H7 (cell line): Measurements from ENCODE around the gene MICAL3. TPM values are rescaled to one million over a fixed set of nuclear protein-coding genes. Genes with fewer than 3 reads are reported as not detected.

Experiments
- DNase-seq: peaks from one replicate; pipeline ENCODE4 v3.0.0; 2012
- H3K27me3 ChIP-seq: 2 replicates; pipeline ENCODE4 v1.6.0; 2011; ENCODE audit warnings: mild to moderate bottlenecking, low read length; ENCODE audit not compliant: control insufficient read depth, insufficient read depth
- H3K36me3 ChIP-seq: replicated peaks from 2 replicates; pipeline ENCODE4 v1.5.1; 2011; ENCODE audit warnings: low read length; ENCODE audit not compliant: control insufficient read depth, insufficient read depth
- H3K4me3 ChIP-seq: 2 replicates; pipeline ENCODE4 v1.5.1; 2011; ENCODE audit warnings: low read depth, mild to moderate bottlenecking, control low read depth, low read length, moderate library complexity; ENCODE audit not compliant: insufficient read depth
- total RNA-seq: library from RNA; depleted of rRNA; stranded (reverse); fragments of >200 nt; shearing (Covaris generic); gene quantifications from 2 replicates; pipeline ENCODE4 v1.2.3, GENCODE V29; 2014

The MICAL3 gene
- total RNA-seq, 1 experiment from 2014 or later = 11.8 TPM

DNA sequence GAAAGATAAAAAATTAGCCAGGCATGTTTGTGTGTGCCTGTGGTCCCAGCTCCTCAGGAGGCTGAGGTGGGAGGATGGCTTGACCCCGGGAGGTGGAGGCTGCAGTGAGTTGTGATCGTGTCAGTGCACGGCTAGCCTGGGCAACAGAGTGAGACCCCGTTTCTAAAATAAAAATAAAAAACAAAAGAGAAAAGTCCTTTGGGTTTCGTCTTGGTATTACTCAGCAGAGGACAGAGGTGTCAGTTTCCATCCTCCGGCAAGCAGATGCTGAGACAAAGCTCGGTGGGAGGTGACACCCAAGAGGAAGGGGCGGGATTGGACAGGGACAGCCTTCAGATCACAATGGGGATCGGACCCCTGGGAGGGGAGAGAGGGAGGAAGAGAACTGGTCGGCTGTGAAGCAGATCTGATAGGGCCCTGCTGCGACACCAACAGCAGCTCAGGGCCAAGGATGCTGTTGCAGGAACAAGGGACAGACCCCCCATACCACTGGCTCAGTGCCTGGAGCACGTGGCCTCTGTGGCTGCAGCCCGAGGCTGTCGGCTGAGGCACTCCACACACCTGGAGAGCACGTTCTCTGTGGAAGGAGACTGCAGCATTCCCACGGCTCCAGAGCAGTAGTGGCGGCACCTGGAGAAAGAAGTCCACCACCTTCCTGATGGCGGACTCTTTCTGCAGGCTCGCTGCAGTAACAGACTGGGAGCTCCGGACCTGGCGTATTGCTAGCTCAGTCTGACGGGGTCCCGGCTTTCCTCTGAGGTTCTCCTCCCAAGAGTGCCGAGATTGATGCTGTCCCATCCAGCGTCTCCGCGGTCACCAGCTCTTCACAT is 244.9 kb downstream of the MICAL3 start:
- Histone ChIP-seq H3K4me3 (no peak overlapping the region), H3K27me3 (peaks cover 2% of the 10 kb centered on the region; the same call in 1 of the 2 replicates), H3K36me3 (no peaks in the 10 kb centered on the region)
- DNase-seq = no peak

DNA sequence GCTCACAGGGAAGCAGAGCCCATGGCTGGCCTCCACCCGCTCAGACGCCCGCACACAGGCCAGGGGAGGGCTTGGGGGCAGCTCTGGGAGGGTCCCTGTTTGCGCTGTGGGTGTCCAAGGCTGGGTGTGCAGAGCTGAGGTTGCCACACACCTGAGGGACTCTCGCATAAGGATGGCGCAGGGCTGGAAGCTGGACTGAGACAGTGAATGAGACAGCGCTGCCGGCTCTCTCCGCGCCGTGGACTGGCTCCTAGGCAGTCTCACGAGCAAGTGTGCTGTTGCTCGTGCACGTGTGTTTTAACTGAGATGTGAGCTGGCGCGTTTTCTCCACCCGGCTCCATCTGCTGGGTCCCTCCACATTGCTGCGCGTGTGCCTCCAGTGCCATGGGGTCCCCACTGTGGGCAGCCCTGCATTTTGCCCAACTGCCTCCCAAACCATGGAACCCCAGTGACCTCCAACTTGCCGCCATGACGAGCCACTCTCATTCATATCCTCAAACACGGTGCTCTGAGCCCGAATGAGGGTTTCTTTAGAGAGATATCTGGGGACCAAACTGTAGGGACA is 245.9 kb downstream of the MICAL3 start:
- Histone ChIP-seq H3K36me3 (no peaks in the 10 kb centered on the region), H3K4me3 (no peak overlapping the region), H3K27me3 (peaks cover 2% of the 10 kb centered on the region; the same call in 1 of the 2 replicates)
- no peak for DNase-seq

DNA sequence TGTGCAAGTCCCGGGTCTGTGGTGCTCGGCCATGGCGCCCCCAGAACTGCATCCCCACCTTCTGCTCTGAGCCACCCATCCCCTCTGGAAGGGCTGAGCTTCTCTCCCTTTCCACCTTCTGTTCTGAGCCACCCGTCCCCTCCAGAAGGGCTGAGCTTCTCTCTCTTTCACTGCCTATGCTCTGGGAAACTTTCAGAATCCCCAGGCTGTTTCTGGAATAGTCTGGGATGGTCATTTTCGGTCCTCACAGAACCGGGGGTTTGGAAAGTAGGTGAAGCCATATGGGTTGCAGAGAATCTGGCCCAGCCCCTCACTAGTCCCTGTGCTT is 246.7 kb downstream of the MICAL3 start:
- Histone ChIP-seq H3K4me3 (no peak overlapping the region), H3K27me3 (peaks cover 3% of the 10 kb centered on the region; the same call in 1 of the 2 replicates), H3K36me3 (no peaks in the 10 kb centered on the region)
- DNase-seq = no peak

DNA sequence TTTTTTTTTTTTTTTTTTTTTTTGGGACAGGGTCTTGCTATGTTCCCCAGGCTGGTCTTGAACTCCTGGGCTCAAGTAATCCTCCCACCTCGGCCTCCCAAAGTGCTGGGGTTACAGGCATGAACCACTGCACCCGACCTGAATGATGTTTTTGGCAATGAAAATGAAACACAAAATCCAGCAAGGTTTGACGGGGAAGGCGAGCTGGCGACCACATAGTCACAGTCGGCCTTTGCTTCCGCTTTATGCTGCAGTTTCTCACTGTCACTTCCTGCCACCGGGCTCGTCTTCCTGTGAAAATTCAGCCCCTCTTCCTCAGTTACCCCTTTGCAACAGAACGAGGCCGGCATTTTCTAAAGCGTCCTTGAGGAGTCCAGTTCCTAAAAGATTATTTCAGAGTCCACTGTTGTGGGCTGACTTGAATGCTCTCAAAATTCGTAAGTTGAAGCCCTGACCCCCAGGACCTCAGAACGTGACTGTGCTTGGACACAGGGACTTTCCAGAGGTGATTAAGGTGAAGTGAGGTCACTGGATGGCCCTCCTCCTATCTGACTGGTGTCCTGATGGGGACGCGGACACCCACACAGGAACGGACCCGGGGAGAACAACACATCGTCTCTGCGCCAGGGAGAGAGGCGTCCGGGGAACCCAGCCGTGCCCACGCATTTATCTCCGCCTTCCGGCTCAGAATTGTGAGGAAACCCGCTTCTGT is 247.2 kb downstream of the MICAL3 start:
- Histone ChIP-seq H3K36me3 (no peaks in the 10 kb centered on the region), H3K4me3 (no peak overlapping the region), H3K27me3 (peaks cover 3% of the 10 kb centered on the region; the same call in 1 of the 2 replicates)
- no peak for DNase-seq

DNA sequence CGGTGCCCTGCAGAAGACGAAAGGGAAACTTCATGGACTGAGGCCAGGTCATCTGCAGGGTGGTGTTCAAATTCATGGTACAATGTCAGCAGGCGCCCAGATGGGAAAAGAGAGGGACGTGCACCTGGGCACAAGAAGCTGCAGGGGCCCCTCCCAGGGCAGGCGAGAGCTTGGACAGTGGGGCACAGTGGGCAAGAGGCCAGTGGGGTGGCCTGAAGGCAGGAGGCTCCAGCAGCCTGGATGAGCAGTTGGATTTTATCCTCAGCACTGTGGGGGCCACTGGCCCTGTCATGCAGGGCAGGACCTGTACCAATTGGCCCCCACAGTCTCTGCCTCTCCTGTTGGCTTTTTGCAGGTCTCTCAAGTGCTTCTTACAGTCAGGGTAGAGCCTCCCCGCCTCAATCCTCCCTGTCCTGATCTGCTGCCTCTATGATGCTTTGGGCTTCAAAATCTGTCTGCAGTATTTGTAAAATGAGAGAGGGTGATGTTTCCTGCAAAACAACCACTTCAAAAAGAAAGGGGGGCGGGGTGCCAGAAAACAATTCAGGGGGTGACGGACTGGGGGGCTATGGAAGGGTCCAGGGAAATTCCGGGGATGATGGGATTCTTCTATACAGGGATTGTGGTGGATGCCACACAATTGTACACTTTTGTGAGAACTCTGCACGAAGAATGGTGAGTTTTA is 248.4 kb downstream of the MICAL3 start:
- Histone ChIP-seq H3K36me3 (no peaks in the 10 kb centered on the region), H3K27me3 (peaks cover 3% of the 10 kb centered on the region; the same call in 1 of the 2 replicates), H3K4me3 (no peak overlapping the region)
- DNase-seq = no peak

DNA sequence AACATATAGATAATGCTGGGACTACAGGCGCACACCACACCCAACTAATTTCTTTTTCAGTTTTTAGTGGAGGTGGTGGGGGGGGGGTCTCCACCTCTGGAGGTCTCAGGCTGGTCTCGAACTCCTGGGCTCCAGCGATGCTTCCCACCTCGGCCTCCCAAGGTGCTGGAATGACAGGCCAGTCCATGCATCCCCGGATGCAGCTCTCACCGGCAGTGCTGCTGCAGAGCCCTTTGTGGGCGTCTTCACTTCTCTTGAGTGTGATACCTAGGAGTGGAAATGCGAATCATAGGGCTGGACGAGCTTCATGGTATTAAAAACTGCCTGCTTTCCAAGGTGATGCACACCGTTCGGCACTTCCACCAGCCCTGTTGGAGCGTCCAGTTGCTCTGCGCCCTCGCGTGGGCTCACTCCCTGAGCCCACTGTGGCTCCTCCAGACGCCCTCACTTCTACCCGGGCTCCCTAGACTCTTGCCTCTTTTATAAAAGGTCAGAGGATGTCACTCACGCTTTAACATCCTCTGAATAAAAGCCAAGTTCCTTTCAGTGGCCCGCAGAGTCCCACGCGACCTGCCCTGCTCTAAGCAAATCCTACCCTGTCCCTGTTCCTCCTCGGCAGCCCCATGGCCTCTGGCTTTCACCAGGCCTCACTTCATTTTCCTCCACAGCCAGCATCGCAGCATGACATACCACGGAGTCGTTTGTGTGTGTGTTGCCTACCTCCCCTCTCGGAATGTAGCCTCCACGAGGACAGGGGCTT is 249.3 kb downstream of the MICAL3 start:
- no peaks in the 10 kb centered on the region for H3K36me3 ChIP-seq
- H3K27me3 ChIP-seq = peaks cover 3% of the 10 kb centered on the region; the same call in 1 of the 2 replicates
- H3K4me3 ChIP-seq = no peak overlapping the region
- DNase-seq = no peak

DNA sequence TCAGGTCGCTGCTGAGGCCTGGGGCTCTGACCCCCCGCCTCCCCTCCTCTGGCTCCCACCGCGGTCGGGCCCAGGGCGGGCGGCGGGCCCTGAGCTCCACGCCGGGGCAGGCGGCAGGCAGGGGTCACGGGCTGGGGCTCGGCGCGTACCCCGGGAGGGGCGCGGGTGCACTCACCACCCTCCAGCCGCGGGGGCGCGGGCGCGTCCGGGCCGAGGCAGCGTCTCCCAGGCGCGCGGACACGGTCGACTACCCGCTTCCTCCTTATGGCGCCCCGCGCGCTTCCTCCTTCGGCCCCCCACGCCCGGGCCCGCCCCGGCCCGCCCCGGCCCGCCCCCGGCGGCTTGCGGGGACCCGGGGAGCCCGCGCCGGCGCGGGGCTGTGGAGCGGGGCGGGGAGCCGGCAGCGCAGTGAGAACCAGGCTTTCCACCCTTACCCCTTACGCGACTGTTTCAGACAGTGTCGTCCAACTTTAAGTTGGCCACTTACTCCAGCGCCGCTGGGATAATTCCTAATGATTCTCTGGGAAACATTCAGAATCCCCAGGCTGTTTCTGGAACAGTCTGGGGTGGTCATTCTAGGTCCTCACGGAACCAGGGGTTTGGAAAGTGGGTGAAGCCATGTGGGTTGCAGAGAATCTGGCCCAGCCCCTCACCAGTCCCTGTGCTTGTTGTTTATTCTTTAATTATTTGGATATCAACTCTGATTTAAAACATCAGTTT is 250.0 kb downstream of the MICAL3 start, which contains the start of gene BID:
Gene BID, minus strand, starts transcription at position 264 of the 720 bp plus-strand sequence. CDS start 24,353 bp downstream, outside the sequence.
- Histone ChIP-seq H3K36me3 (no peaks in the 10 kb centered on the region), H3K27me3 (peaks cover 3% of the 10 kb centered on the region; the same call in 1 of the 2 replicates), H3K4me3 (peak within 1 kb of the TSS; percentile 57)
- DNase-seq = no peak

DNA sequence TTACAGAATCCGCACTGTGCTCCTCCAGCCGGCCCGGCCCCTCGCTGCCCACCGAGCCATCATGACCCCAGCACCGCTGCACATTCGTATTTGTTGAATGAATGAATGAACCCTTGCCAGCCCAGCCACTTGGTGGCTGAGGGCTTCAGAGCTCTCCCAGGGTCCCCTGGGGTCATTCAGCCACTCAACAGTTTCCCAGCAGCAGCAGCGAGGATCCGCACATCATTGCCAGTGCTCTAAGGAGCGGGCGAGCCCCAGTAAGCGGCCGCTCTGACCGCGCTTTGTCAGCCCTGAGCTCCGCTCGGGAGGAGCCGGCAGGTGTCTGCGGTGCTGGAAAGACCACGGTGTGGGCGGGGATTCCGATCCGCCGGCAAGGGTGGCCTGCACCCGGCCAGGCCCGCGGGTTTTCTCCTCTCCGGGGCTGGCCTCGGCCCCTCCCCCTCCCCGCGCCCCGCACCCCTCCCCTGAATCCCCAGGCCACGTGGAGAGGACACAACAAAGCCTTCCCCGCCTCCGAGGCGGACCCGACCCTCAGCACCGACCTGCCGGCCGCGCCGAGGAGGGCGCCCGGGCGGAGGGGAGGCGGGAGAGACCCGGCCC is 250.7 kb downstream of the MICAL3 start:
- H3K4me3 ChIP-seq = peak overlapping the region; percentile 57
- peaks cover 3% of the 10 kb centered on the region; the same call in 1 of the 2 replicates for H3K27me3 ChIP-seq
- DNase-seq = peak; percentile 97
- H3K36me3 ChIP-seq = no peaks in the 10 kb centered on the region

DNA sequence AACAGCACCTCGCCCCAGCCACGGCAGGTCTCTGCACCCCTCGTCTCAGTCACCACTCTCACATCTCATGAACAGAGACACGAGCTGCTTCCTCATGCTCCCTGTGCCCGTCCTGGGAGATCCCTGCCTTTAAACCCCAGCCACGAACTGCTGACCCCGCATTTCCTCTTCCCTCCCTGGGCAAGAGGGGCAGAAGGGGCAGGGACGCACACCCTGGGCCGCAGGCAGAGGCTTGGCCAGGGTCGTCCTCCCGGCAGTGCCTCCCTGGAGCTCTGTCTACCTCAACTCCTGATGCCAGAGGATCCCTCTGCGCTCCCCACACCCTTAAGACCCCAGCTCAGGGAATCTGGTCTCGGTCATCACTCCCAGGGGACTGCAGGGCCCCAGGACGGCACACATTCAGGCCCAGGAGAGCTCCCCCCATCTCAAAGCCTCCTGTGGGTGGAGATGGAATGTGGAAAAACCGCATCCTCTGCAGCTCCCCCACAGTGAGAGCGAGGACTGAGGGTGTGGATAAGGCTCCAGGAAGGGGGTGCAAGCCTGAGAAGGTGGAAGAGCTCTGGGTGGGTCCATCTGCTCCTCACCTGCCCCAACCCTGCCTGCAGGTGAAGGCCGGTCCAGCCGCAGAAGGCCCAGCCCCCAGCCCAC is 251.3 kb downstream of the MICAL3 start:
- DNase-seq = peak; percentile 78

DNA sequence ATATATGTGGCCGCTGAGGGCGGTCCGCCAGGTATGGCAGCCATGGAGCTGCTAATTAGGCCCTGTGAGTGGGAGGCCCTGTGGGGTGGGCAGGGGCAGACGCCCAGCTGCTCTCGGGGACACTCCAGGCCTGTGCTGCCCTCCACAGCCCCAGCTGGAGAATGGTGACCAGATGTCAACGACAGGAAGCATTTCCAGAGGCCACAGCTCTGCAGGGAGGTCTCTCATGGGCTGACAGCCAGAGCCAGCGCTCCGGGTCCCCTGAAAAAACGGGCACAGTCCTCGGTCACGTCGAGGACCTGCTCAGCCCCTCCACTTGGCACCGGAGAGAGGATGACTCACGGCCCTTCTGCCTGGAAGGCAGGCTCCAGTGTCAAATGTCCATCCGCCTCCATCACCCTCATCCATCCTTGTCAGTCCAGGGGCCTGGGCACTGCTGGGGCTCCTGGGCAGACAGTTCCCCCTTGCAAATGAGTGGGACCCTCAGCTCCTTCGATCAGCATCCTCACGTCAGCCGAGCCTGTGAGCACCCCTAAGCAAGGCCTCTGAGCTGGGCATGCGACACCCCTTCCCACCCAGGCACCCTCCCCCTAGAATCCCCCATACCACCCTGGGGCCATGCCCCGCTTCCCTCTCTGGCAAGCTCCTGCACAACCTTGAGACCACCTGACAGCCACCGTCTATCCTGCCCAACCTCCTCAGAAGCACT is 252.0 kb downstream of the MICAL3 start:
- Histone ChIP-seq H3K27me3 (peaks cover 3% of the 10 kb centered on the region; the same call in 1 of the 2 replicates), H3K4me3 (no peak overlapping the region), H3K36me3 (no peaks in the 10 kb centered on the region)
- DNase-seq = no peak

More for the DNA sequence above, 251.3 kb downstream of the MICAL3 start:
- Histone ChIP-seq H3K4me3 (peak overlapping the region; percentile 57), H3K36me3 (no peaks in the 10 kb centered on the region), H3K27me3 (peaks cover 3% of the 10 kb centered on the region; the same call in 1 of the 2 replicates)

DNA sequence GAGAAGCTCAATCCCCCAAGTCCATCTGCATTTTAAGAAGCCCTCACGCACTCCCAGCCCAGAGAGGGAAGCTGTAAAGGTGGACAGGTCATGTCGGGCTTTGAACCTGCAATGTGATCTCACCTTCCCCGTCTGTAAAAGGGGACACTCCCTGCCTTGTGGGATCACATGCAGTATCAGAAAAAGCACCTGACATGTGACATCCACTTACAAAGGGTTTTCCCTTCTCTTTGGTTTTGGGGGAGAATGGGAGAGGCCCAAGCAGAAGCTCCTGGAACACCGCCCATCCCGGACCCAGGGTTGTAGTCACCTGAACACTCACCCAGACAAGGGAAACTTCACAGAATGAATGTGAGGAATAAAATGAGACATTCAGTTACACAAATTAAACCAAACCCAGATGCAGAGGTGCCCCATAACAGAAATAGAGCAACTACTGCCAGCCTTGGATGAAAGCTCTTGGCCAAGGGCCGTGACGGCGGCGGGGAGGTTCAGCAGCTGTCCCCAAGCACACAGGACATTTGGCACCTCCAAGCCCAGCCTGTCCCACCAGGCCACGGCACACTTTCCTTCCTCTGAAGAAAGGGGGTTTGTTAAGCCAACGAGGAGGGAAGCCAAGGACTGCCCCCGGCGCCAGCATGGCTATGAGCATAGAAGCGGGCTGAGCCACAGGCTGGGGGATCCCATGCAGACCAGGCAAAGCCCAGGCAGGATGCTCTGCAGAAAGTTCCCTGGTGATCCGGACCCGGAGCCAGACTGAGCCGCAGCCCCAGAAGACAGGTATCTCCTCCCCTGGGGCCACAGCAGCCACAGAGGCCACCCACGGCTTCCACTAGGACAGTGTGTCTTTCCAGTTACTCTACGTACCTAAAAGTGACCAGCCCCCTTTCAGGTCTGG is 253.9 kb downstream of the MICAL3 start:
- Histone ChIP-seq H3K4me3 (no peak overlapping the region), H3K27me3 (peaks cover 3% of the 10 kb centered on the region; the same call in 1 of the 2 replicates)
- no peak for DNase-seq

More for the DNA sequence above, 253.9 kb downstream of the MICAL3 start:
- H3K36me3 ChIP-seq = no peaks in the 10 kb centered on the region
